ENCODE results near the gene BRD3OS.

DNA sequence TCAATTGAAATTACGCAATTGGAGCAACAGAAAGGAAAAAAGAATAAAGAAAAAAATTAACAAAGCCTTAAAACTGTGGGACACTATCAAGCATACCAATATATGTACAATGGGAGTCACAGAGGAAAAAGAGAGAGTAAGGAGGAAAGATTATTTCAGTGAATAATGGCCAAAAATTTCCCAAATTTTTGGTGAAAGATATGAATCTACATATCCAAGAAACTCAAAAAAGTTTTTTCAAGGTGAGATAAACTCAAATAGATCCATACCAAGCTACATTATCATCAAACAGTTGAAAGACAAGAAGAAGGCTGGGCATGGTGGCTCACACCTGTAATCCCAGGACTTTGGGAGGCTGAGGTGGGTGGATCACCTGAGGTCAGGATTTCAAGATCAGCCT lies 51.4 kb downstream of the BRD3OS start:
- no peak for TF ChIP-seq GATA2 (CRISPR knock-in tag; IDR thresholded peaks at IDR 0.05)
- no peak for TF ChIP-seq NRF1 (IDR thresholded peaks at IDR 0.05; ENCODE audit: low read depth, low read length)
- no peak for TF ChIP-seq CHD2 (IDR thresholded peaks at IDR 0.05; ENCODE audit: low read length, partially characterized antibody)
- TF ChIP-seq CTCF (IDR thresholded peaks at IDR 0.05) = no peak
- TF ChIP-seq FOSL2 (IDR thresholded peaks at IDR 0.05; ENCODE audit: borderline replicate concordance, low read depth) = no peak
- no peak for TF ChIP-seq EZH2phosphoT487 (IDR thresholded peaks at IDR 0.05; ENCODE audit: borderline replicate concordance, low read depth)
- TF ChIP-seq, protein P1, sequence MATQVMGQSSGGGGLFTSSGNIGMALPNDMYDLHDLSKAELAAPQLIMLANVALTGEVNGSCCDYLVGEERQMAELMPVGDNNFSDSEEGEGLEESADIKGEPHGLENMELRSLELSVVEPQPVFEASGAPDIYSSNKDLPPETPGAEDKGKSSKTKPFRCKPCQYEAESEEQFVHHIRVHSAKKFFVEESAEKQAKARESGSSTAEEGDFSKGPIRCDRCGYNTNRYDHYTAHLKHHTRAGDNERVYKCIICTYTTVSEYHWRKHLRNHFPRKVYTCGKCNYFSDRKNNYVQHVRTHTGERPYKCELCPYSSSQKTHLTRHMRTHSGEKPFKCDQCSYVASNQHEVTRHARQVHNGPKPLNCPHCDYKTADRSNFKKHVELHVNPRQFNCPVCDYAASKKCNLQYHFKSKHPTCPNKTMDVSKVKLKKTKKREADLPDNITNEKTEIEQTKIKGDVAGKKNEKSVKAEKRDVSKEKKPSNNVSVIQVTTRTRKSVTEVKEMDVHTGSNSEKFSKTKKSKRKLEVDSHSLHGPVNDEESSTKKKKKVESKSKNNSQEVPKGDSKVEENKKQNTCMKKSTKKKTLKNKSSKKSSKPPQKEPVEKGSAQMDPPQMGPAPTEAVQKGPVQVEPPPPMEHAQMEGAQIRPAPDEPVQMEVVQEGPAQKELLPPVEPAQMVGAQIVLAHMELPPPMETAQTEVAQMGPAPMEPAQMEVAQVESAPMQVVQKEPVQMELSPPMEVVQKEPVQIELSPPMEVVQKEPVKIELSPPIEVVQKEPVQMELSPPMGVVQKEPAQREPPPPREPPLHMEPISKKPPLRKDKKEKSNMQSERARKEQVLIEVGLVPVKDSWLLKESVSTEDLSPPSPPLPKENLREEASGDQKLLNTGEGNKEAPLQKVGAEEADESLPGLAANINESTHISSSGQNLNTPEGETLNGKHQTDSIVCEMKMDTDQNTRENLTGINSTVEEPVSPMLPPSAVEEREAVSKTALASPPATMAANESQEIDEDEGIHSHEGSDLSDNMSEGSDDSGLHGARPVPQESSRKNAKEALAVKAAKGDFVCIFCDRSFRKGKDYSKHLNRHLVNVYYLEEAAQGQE (IDR thresholded peaks at IDR 0.05; ENCODE audit: low read depth, low read length) = no peak
- no peak for TF ChIP-seq RAD21 (IDR thresholded peaks at IDR 0.05; ENCODE audit: low read length)
- TF ChIP-seq ZBTB33 (IDR thresholded peaks at IDR 0.05; ENCODE audit: borderline replicate concordance, low read depth) = no peak
- TF ChIP-seq FOXJ3 (CRISPR knock-in tag; IDR thresholded peaks at IDR 0.05) = no peak
- TF ChIP-seq, protein P2, sequence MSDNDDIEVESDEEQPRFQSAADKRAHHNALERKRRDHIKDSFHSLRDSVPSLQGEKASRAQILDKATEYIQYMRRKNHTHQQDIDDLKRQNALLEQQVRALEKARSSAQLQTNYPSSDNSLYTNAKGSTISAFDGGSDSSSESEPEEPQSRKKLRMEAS (IDR thresholded peaks at IDR 0.05; ENCODE audit: low read depth) = no peak
